Endodermal cell (in vitro differentiated cells): ENCODE data around the gene SDC1. TPM values are rescaled to one million over a fixed set of nuclear protein-coding genes. Genes with fewer than 3 reads are reported as not detected.

Experiments
- DNase-seq: peaks from one replicate; pipeline ENCODE4 v3.0.0-alpha.2; 2017
- H3K27ac ChIP-seq: 2 replicates; pipeline ENCODE4 v1.5.1; 2013; ENCODE audit warnings: mild to moderate bottlenecking, low read depth, low read length, moderate library complexity
- H3K27me3 ChIP-seq: 2 replicates; pipeline ENCODE4 v1.6.1; 2013; ENCODE audit warnings: mild to moderate bottlenecking, low read length, moderate library complexity; ENCODE audit not compliant: insufficient read depth, control insufficient read depth, poor library complexity, severe bottlenecking
- H3K36me3 ChIP-seq: 2 replicates; pipeline ENCODE4 v1.7.0; 2013; ENCODE audit warnings: mild to moderate bottlenecking, low read length, moderate library complexity; ENCODE audit not compliant: control insufficient read depth, insufficient read depth
- H3K4me1 ChIP-seq: one replicate; pipeline ENCODE4 v1.7.0; 2013; ENCODE audit warnings: low read length; ENCODE audit not compliant: control insufficient read depth, insufficient read depth
- H3K4me3 ChIP-seq: 2 replicates; pipeline ENCODE4 v1.5.1; 2013; ENCODE audit warnings: mild to moderate bottlenecking, low read length, moderate library complexity
- H3K9ac ChIP-seq: 2 replicates; pipeline ENCODE4 v1.6.1; 2013; ENCODE audit warnings: mild to moderate bottlenecking, low read length, moderate library complexity; ENCODE audit not compliant: poor library complexity, severe bottlenecking; ENCODE audit errors: extremely low read depth
- H3K9me3 ChIP-seq: 2 replicates; pipeline ENCODE4 v1.6.1; 2013; ENCODE audit warnings: mild to moderate bottlenecking, low read length, moderate library complexity; ENCODE audit not compliant: control insufficient read depth
- H3K27ac Mint-ChIP-seq: 2 replicates; pipeline ENCODE4 v1.8.0; 2020; ENCODE audit warnings: mixed read lengths
- H3K27me3 Mint-ChIP-seq: 2 replicates; pipeline ENCODE4 v1.8.0; 2021; ENCODE audit warnings: mild to moderate bottlenecking, mixed read lengths; ENCODE audit not compliant: insufficient read depth
- H3K36me3 Mint-ChIP-seq: 2 replicates; pipeline ENCODE4 v1.8.0; 2020; ENCODE audit warnings: low read depth, mixed read lengths
- H3K4me1 Mint-ChIP-seq: 2 replicates; pipeline ENCODE4 v1.8.0; 2020; ENCODE audit warnings: mixed read lengths
- H3K4me3 Mint-ChIP-seq: 2 replicates; pipeline ENCODE4 v1.8.0; 2020; ENCODE audit warnings: mild to moderate bottlenecking, moderate library complexity, mixed read lengths
- H3K9me3 Mint-ChIP-seq: 2 replicates; pipeline ENCODE4 v1.8.0; 2020; ENCODE audit warnings: mild to moderate bottlenecking, mixed read lengths
- CTCF ChIP-seq: fragments of 200-600 bp; sonication (generic); conservative IDR thresholded peaks from 2 replicates; pipeline ENCODE4 v1.5.0; 2021; ENCODE audit warnings: antibody characterized with exemption, mild to moderate bottlenecking
- WGBS, 2 experiments: methylation state at CpG; one replicate each; pipeline versions ENCODE4 v1.1.5 to v1.1.7; 2013; ENCODE audit warnings: missing lambda C conversion rate in 2 of 2, mixed read lengths in 1 of 2; ENCODE audit not compliant: insufficient coverage in 1 of 2, insufficient read length in 1 of 2; 5-methylcytosine and 5-hydroxymethylcytosine counted together
- total RNA-seq, 2 donors: library from RNA; stranded (reverse); fragmentation: NEBNext Ultra II Directional in 1 of 2; extraction: Animal tissue kit (Norgen Biotek cat#: 25700) in 1 of 2; gene quantifications; 2 replicates in 1 of 2; 3 replicates in 1 of 2; pipeline ENCODE4 v1.2.1, GENCODE V29; 2021

The SDC1 gene
- total RNA-seq, 2 donors from 2014 or later = 12.7 to 19.2 TPM

- Histone ChIP-seq H3K4me3 (no peak overlapping the region), H3K4me1 (no peaks in the 10 kb centered on the region), H3K9me3 (no peaks in the 10 kb centered on the region), H3K36me3 (no peaks in the 10 kb centered on the region), H3K9ac (no peak overlapping the region), H3K27ac (no peak overlapping the region), H3K27me3 (no peaks in the 10 kb centered on the region)
- peak; percentile 38 for DNase-seq
- Mint-ChIP-seq H3K27me3 (no peaks in the 10 kb centered on the region), H3K27ac (no peak overlapping the region), H3K9me3 (no peaks in the 10 kb centered on the region), H3K36me3 (no peaks in the 10 kb centered on the region), H3K4me3 (no peak overlapping the region), H3K4me1 (peaks cover 7% of the 10 kb centered on the region)
- WGBS, 2 experiments = 90 to 93% methylated on average over 2 to 12 of the region's 14 CpGs
- no peak for TF ChIP-seq CTCF
Observed at GRCh38 chr2:20170704-20171250, 54.2 kb downstream of the SDC1 start.

GRCh38 chr2:20169796-20170703 lies 54.9 kb downstream of the SDC1 start:
- DNase-seq = peak; percentile 72
- no peak overlapping the region for H3K4me3 Mint-ChIP-seq
- Histone ChIP-seq H3K4me1 (no peaks in the 10 kb centered on the region), H3K36me3 (no peaks in the 10 kb centered on the region), H3K27ac (no peak overlapping the region), H3K27me3 (no peaks in the 10 kb centered on the region), H3K9me3 (no peaks in the 10 kb centered on the region), H3K9ac (no peak overlapping the region), H3K4me3 (no peak overlapping the region)
- no peaks in the 10 kb centered on the region for H3K27me3 Mint-ChIP-seq
- no peak overlapping the region for H3K27ac Mint-ChIP-seq
- H3K36me3 Mint-ChIP-seq = no peaks in the 10 kb centered on the region
- WGBS, 2 experiments = 82% methylated on average over 8 to 16 of the region's 16 CpGs
- H3K4me1 Mint-ChIP-seq = peaks cover 7% of the 10 kb centered on the region
- H3K9me3 Mint-ChIP-seq = no peaks in the 10 kb centered on the region
- TF ChIP-seq CTCF = no peak

- H3K36me3 ChIP-seq = no peaks in the 10 kb centered on the region
- H3K27me3 ChIP-seq = no peaks in the 10 kb centered on the region
- Mint-ChIP-seq H3K36me3 (no peaks in the 10 kb centered on the region), H3K27ac (no peak overlapping the region), H3K9me3 (no peaks in the 10 kb centered on the region), H3K27me3 (no peaks in the 10 kb centered on the region), H3K4me3 (no peak overlapping the region), H3K4me1 (peaks cover 7% of the 10 kb centered on the region)
- peak; percentile 17 for TF ChIP-seq CTCF
- no peak overlapping the region for H3K27ac ChIP-seq
- peak; percentile 59 for DNase-seq
- H3K9me3 ChIP-seq = no peaks in the 10 kb centered on the region
- WGBS, 2 experiments = 91 to 95% methylated on average over 15 to 26 of the region's 26 CpGs
- no peak overlapping the region for H3K9ac ChIP-seq
- H3K4me3 ChIP-seq = no peak overlapping the region
- no peaks in the 10 kb centered on the region for H3K4me1 ChIP-seq
Observed at GRCh38 chr2:20168727-20169696, 55.9 kb downstream of the SDC1 start.
